ENCODE measurements around the gene PTGDR. TPM values are rescaled to one million over a fixed set of nuclear protein-coding genes. Genes with fewer than 3 reads are reported as not detected.

The PTGDR gene
- polyA plus RNA-seq, 1 donor from 2014 or later = 0.10 TPM

- H3K9ac ChIP-seq (ENCODE audit: low read length) = no peak overlapping the region
- H3K9me2 ChIP-seq (ENCODE audit: insufficient read depth, low read length) = no peaks in the 10 kb centered on the region
- no peaks in the 10 kb centered on the region for H3K9me3 ChIP-seq (ENCODE audit: low read length)
- H3F3A ChIP-seq (ENCODE audit: insufficient read depth, low read length, poor library complexity, severe bottlenecking) = no peaks in the 10 kb centered on the region
- no peaks in the 10 kb centered on the region for H3K79me2 ChIP-seq (replicated peaks; ENCODE audit: insufficient read depth, low read length)
- H3K4me3 ChIP-seq (ENCODE audit: low read length) = no peak overlapping the region
- H3K4me2 ChIP-seq (ENCODE audit: low read length) = no peak overlapping the region
- TF ChIP-seq RAD21 (conservative IDR thresholded peaks at IDR 0.05) = no peak
- TF ChIP-seq, protein P1, sequence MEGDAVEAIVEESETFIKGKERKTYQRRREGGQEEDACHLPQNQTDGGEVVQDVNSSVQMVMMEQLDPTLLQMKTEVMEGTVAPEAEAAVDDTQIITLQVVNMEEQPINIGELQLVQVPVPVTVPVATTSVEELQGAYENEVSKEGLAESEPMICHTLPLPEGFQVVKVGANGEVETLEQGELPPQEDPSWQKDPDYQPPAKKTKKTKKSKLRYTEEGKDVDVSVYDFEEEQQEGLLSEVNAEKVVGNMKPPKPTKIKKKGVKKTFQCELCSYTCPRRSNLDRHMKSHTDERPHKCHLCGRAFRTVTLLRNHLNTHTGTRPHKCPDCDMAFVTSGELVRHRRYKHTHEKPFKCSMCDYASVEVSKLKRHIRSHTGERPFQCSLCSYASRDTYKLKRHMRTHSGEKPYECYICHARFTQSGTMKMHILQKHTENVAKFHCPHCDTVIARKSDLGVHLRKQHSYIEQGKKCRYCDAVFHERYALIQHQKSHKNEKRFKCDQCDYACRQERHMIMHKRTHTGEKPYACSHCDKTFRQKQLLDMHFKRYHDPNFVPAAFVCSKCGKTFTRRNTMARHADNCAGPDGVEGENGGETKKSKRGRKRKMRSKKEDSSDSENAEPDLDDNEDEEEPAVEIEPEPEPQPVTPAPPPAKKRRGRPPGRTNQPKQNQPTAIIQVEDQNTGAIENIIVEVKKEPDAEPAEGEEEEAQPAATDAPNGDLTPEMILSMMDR (IDR thresholded peaks at IDR 0.05; ENCODE audit: poor library complexity, severe bottlenecking) = no peak
- no peak for TF ChIP-seq MXI1 (conservative IDR thresholded peaks at IDR 0.05; ENCODE audit: poor library complexity, severe bottlenecking)
- TF ChIP-seq SMC3 (conservative IDR thresholded peaks at IDR 0.05; ENCODE audit: poor library complexity) = no peak
- no peak for TF ChIP-seq EZH2 (IDR thresholded peaks at IDR 0.05; ENCODE audit: borderline replicate concordance, insufficient read depth, low read length, poor library complexity, severe bottlenecking)
- TF ChIP-seq TAF1 (IDR thresholded peaks at IDR 0.05; ENCODE audit: low read depth) = no peak
- TF ChIP-seq REST (IDR thresholded peaks at IDR 0.05; ENCODE audit: borderline replicate concordance) = no peak
- TF ChIP-seq POLR2AphosphoS5 (IDR thresholded peaks at IDR 0.05) = no peak
- no peak for TF ChIP-seq EP300 (conservative IDR thresholded peaks at IDR 0.05; ENCODE audit: poor library complexity, severe bottlenecking)
- no peak overlapping the region for H2AFZ ChIP-seq (ENCODE audit: low read depth, low read length)
- H4K20me1 ChIP-seq (ENCODE audit: insufficient read depth) = no peaks in the 10 kb centered on the region
- H3K27me3 ChIP-seq (ENCODE audit: insufficient read depth, low read depth, low read length) = peaks cover 47% of the 10 kb centered on the region
- no peak overlapping the region for H3K27ac ChIP-seq (ENCODE audit: low read length)
- no peaks in the 10 kb centered on the region for H3K36me3 ChIP-seq (ENCODE audit: insufficient read depth, low read length)
Observed at GRCh38 chr14:52265253-52265652, 2.2 kb upstream of the PTGDR start.

DNA sequence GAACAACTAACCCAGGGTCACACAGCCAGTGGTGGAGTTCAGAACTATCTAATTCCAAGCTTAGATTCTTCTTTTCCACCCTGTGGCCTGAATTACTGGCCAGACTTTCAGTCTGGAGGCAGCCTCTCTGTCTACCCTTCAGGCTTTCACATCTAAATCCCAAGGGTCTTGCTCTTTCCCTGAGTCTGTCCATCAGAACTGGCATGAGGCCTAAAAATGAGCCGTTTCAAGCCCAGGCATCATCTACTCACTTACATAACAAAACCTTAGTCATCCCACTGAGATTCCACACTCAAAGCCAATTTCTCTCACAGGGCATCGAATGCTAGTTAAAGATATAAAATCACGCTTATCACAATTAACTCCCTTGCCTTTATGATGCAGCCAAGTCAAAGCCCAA is 1.3 kb upstream of the PTGDR start:
- H2AFZ ChIP-seq (ENCODE audit: low read depth, low read length) = no peak overlapping the region
- peaks cover 54% of the 10 kb centered on the region for H3K27me3 ChIP-seq (ENCODE audit: insufficient read depth, low read depth, low read length)
- H3K9me3 ChIP-seq (ENCODE audit: low read length) = no peaks in the 10 kb centered on the region
- no peaks in the 10 kb centered on the region for H4K20me1 ChIP-seq (ENCODE audit: insufficient read depth)
- no peaks in the 10 kb centered on the region for H3K9me2 ChIP-seq (ENCODE audit: insufficient read depth, low read length)
- H3K79me2 ChIP-seq (replicated peaks; ENCODE audit: insufficient read depth, low read length) = no peaks in the 10 kb centered on the region
- H3K36me3 ChIP-seq (ENCODE audit: insufficient read depth, low read length) = no peaks in the 10 kb centered on the region
- TF ChIP-seq, protein P1 (IDR thresholded peaks at IDR 0.05; ENCODE audit: poor library complexity, severe bottlenecking) = no peak
- TF ChIP-seq SMC3 (conservative IDR thresholded peaks at IDR 0.05; ENCODE audit: poor library complexity) (no peak), REST (IDR thresholded peaks at IDR 0.05; ENCODE audit: borderline replicate concordance) (no peak), EP300 (conservative IDR thresholded peaks at IDR 0.05; ENCODE audit: poor library complexity, severe bottlenecking) (no peak), TAF1 (IDR thresholded peaks at IDR 0.05; ENCODE audit: low read depth) (no peak), EZH2 (IDR thresholded peaks at IDR 0.05; ENCODE audit: borderline replicate concordance, insufficient read depth, low read length, poor library complexity, severe bottlenecking) (no peak), MXI1 (conservative IDR thresholded peaks at IDR 0.05; ENCODE audit: poor library complexity, severe bottlenecking) (no peak), RAD21 (conservative IDR thresholded peaks at IDR 0.05) (no peak), POLR2AphosphoS5 (IDR thresholded peaks at IDR 0.05) (no peak)
- H3K4me2 ChIP-seq (ENCODE audit: low read length) = no peak overlapping the region
- no peak overlapping the region for H3K9ac ChIP-seq (ENCODE audit: low read length)
- H3K27ac ChIP-seq (ENCODE audit: low read length) = no peak overlapping the region
- no peaks in the 10 kb centered on the region for H3F3A ChIP-seq (ENCODE audit: insufficient read depth, low read length, poor library complexity, severe bottlenecking)
- H3K4me3 ChIP-seq (ENCODE audit: low read length) = no peak overlapping the region
